IMR-90 (cell line): ENCODE measurements around the gene KIFAP3. TPM values are rescaled to one million over a fixed set of nuclear protein-coding genes. Genes with fewer than 3 reads are reported as not detected.

Experiments
- ATAC-seq: fragments of 200-7000 bp; cut with Tn5 transposase; 2 replicates; pipeline ENCODE4 v1.9.1; 2020; ENCODE audit warnings: low read depth, mild to moderate bottlenecking, moderate library complexity
- BruUV-seq: library from RNA; stranded (reverse); fragments of 400-500 nt; replicated peaks from 2 replicates; lab custom pipeline; 2021; lab: Mats Ljungman, UMichigan
- CTCF ChIA-PET: fragments of 300-600 bp; formaldehyde crosslinking; extraction: SDS; loops from one replicate; lab custom pipeline; 2021; ENCODE audit warnings: antibody characterized with exemption; lab: Yijun Ruan, JAX
- POLR2A ChIA-PET: fragments of 300-600 bp; sonication (Branson Sonifier 250); formaldehyde crosslinking; loops from one replicate; lab custom pipeline; 2022; ENCODE audit warnings: antibody characterized with exemption; ENCODE audit not compliant: unreplicated experiment; lab: Charles Lee
- DNase-seq: peaks from one replicate; pipeline ENCODE4 v3.0.0; 2013
- H2AFZ ChIP-seq: replicated peaks from 2 replicates; pipeline ENCODE3; 2013; ENCODE audit warnings: low read length, mild to moderate bottlenecking; ENCODE audit not compliant: poor library complexity
- H2AK5ac ChIP-seq: 2 replicates; pipeline ENCODE4 v1.6.1; 2013; ENCODE audit warnings: low read depth, low read length, inconsistent platforms
- H2AK9ac ChIP-seq: replicated peaks from 2 replicates; pipeline ENCODE3; 2013; ENCODE audit warnings: mild to moderate bottlenecking, low read depth, low read length, moderate library complexity; ENCODE audit not compliant: poor library complexity
- H2BK120ac ChIP-seq: 2 replicates; pipeline ENCODE4 v1.6.1; 2013; ENCODE audit warnings: low read depth, low read length, inconsistent platforms
- H2BK15ac ChIP-seq: 3 replicates; pipeline ENCODE4 v1.6.1; 2013; ENCODE audit warnings: low read depth, low read length, inconsistent platforms
- H2BK20ac ChIP-seq: 2 replicates; pipeline ENCODE4 v1.6.1; 2013; ENCODE audit warnings: low read depth, mild to moderate bottlenecking, inconsistent platforms, low read length, moderate library complexity
- H2BK5ac ChIP-seq: 2 replicates; pipeline ENCODE4 v1.6.1; 2013; ENCODE audit warnings: mild to moderate bottlenecking, low read depth, low read length, inconsistent platforms; ENCODE audit not compliant: poor library complexity, severe bottlenecking
- H3K14ac ChIP-seq: replicated peaks from 2 replicates; pipeline ENCODE4 v1.6.1; 2013; ENCODE audit warnings: low read depth, low read length, inconsistent platforms
- H3K18ac ChIP-seq: 2 replicates; pipeline ENCODE4 v1.6.1; 2013; ENCODE audit warnings: low read depth, low read length, control low read depth
- H3K23ac ChIP-seq: 2 replicates; pipeline ENCODE4 v1.6.1; 2013; ENCODE audit warnings: low read depth, low read length, inconsistent platforms
- H3K27ac ChIP-seq: 2 replicates; pipeline ENCODE4 v1.5.1; 2013; ENCODE audit warnings: mild to moderate bottlenecking, control low read depth, low read length; ENCODE audit not compliant: insufficient read depth
- H3K27me3 ChIP-seq: 2 replicates; pipeline ENCODE4 v1.6.1; 2013; ENCODE audit warnings: low read length; ENCODE audit not compliant: control insufficient read depth, insufficient read depth
- H3K36me3 ChIP-seq: 2 replicates; pipeline ENCODE4 v1.6.1; 2013; ENCODE audit warnings: low read length, mixed read lengths; ENCODE audit not compliant: control insufficient read depth, insufficient read depth
- H3K4ac ChIP-seq: 2 replicates; pipeline ENCODE4 v1.6.1; 2013; ENCODE audit warnings: low read depth, low read length, inconsistent platforms
- H3K4me1 ChIP-seq: 2 replicates; pipeline ENCODE4 v1.6.1; 2013; ENCODE audit warnings: low read length, mixed read lengths; ENCODE audit not compliant: control insufficient read depth, insufficient read depth
- H3K4me2 ChIP-seq: 2 replicates; pipeline ENCODE4 v1.6.1; 2013; ENCODE audit warnings: low read depth, mild to moderate bottlenecking, control low read depth, low read length, moderate library complexity
- H3K4me3 ChIP-seq: 2 replicates; pipeline ENCODE4 v1.5.1; 2013; ENCODE audit warnings: low read depth, mild to moderate bottlenecking, control low read depth, low read length, moderate library complexity; ENCODE audit not compliant: insufficient read depth
- H3K56ac ChIP-seq: 2 replicates; pipeline ENCODE4 v1.6.1; 2013; ENCODE audit warnings: low read length, inconsistent platforms; ENCODE audit not compliant: insufficient read depth; ENCODE audit errors: extremely low read depth
- H3K79me1 ChIP-seq, 2 experiments: 2 replicates each; pipeline ENCODE4 v1.6.1; 2013; ENCODE audit warnings: low read length in 2 of 2, inconsistent platforms in 1 of 2, low read depth in 1 of 2
- H3K9ac ChIP-seq: 2 replicates; pipeline ENCODE4 v1.6.1; 2013; ENCODE audit warnings: low read depth, low read length, control low read depth
- H3K9me1 ChIP-seq: 2 replicates; pipeline ENCODE4 v1.6.1; 2013; ENCODE audit warnings: low read length, inconsistent platforms; ENCODE audit not compliant: insufficient read depth
- H3K9me3 ChIP-seq: 2 replicates; pipeline ENCODE4 v1.6.1; 2013; ENCODE audit warnings: low read length; ENCODE audit not compliant: control insufficient read depth, insufficient read depth
- H4K20me1 ChIP-seq: 2 replicates; pipeline ENCODE4 v1.6.1; 2013; ENCODE audit warnings: low read length, inconsistent platforms; ENCODE audit not compliant: insufficient read depth
- H4K5ac ChIP-seq: 2 replicates; pipeline ENCODE4 v1.6.1; 2013; ENCODE audit warnings: mild to moderate bottlenecking, low read depth, low read length, control low read depth
- H4K8ac ChIP-seq, 2 experiments: 2 replicates each; pipeline ENCODE4 v1.6.1; 2013; ENCODE audit warnings: low read depth in 2 of 2, low read length in 2 of 2, control low read depth in 1 of 2, inconsistent platforms in 1 of 2
- H4K91ac ChIP-seq: 2 replicates; pipeline ENCODE4 v1.6.1; 2013; ENCODE audit warnings: low read depth, low read length, inconsistent platforms; ENCODE audit not compliant: insufficient read depth
- BHLHE40 ChIP-seq: fragments of 150-350 bp; IDR thresholded peaks from 2 replicates; pipeline ENCODE4 v1.6.1; 2016; ENCODE audit warnings: mild to moderate bottlenecking, low read depth, low read length
- CEBPB ChIP-seq: IDR thresholded peaks from 2 replicates; pipeline ENCODE4 v1.6.1; 2012; ENCODE audit warnings: low read depth, low read length, improper control_type of control experiment
- CHD1 ChIP-seq: IDR thresholded peaks from 2 replicates; pipeline ENCODE4 v1.6.1; 2012; ENCODE audit warnings: low read depth, low read length, improper control_type of control experiment
- CTCF ChIP-seq: conservative IDR thresholded peaks from 2 replicates; pipeline ENCODE4 v1.5.1; 2012; ENCODE audit warnings: mild to moderate bottlenecking, low read depth, low read length, improper control_type of control experiment
- ELK1 ChIP-seq: fragments of 150-350 bp; IDR thresholded peaks from 2 replicates; pipeline ENCODE4 v1.6.1; 2016; ENCODE audit warnings: low read depth, mild to moderate bottlenecking, low read length, moderate library complexity, borderline replicate concordance
- FOS ChIP-seq: fragments of 150-350 bp; IDR thresholded peaks from 2 replicates; pipeline ENCODE4 v1.6.1; 2016; ENCODE audit warnings: low read depth, low read length
- MAFK ChIP-seq: IDR thresholded peaks from 2 replicates; pipeline ENCODE4 v1.6.1; 2012; ENCODE audit warnings: low read depth, low read length, improper control_type of control experiment
- MAZ ChIP-seq: IDR thresholded peaks from 2 replicates; pipeline ENCODE4 v1.6.1; 2012; ENCODE audit warnings: low read depth, mild to moderate bottlenecking, low read length, improper control_type of control experiment, moderate library complexity, borderline replicate concordance
- MXI1 ChIP-seq: IDR thresholded peaks from 2 replicates; pipeline ENCODE4 v1.6.1; 2012; ENCODE audit warnings: low read depth, mild to moderate bottlenecking, low read length, moderate library complexity, borderline replicate concordance
- NFE2L2 ChIP-seq: fragments of 150-350 bp; IDR thresholded peaks from 2 replicates; pipeline ENCODE4 v1.6.1; 2016; ENCODE audit warnings: low read depth, mild to moderate bottlenecking, low read length
- POLR2A ChIP-seq: IDR thresholded peaks from 2 replicates; pipeline ENCODE4 v1.6.1; 2012; ENCODE audit warnings: mild to moderate bottlenecking, low read depth, low read length
- RAD21 ChIP-seq: IDR thresholded peaks from 2 replicates; pipeline ENCODE4 v1.6.1; 2012; ENCODE audit warnings: low read length, improper control_type of control experiment
- RCOR1 ChIP-seq: IDR thresholded peaks from 2 replicates; pipeline ENCODE4 v1.6.1; 2012; ENCODE audit warnings: mild to moderate bottlenecking, low read length, improper control_type of control experiment; ENCODE audit not compliant: insufficient replicate concordance
- RFX5 ChIP-seq: IDR thresholded peaks from 2 replicates; pipeline ENCODE4 v1.8.0; 2012; ENCODE audit warnings: low read depth, mild to moderate bottlenecking, low read length, moderate library complexity
- USF2 ChIP-seq: fragments of 150-350 bp; IDR thresholded peaks from 2 replicates; pipeline ENCODE4 v1.6.1; 2017; ENCODE audit warnings: mild to moderate bottlenecking, antibody characterized with exemption, low read length, low read depth
- WGBS, 2 experiments: methylation state at CpG; one replicate each; pipeline versions ENCODE4 v1.1.5 to v1.1.7; 2013; ENCODE audit warnings: missing lambda C conversion rate in 2 of 2; ENCODE audit not compliant: insufficient read length in 1 of 2; ENCODE audit errors: extremely low coverage in 2 of 2; 5-methylcytosine and 5-hydroxymethylcytosine counted together
- dilution Hi-C: fragments of 300-500 bp; cut with HindIII; formaldehyde crosslinking; loops from one replicate; pipeline ENCODE4 v1.14.3; 2018; ENCODE audit warnings: low sequenced_read_pairs; ENCODE audit not compliant: unreplicated experiment
- in situ Hi-C: fragments of 300-500 bp; cut with MboI; formaldehyde crosslinking; loops from 3 replicates; pipeline ENCODE4 v1.14.3; 2019; ENCODE audit warnings: low sequenced_read_pairs, inconsistent platforms, mixed read lengths
- intact Hi-C: fragments of 100-400 bp; cut with micrococcal nuclease; formaldehyde crosslinking; loops from 2 replicates; pipeline ENCODE4 v1.10.0; 2022
- polyA plus RNA-seq, 3 experiments: library from polyadenylated mRNA; depleted of rRNA; stranded (reverse); fragments of >200 nt; gene quantifications; 2 replicates each; pipeline ENCODE4 v1.2.3, GENCODE V29; 2012; ENCODE audit warnings: low replicate concordance in 1 of 3
- total RNA-seq: library from RNA; depleted of rRNA; stranded (reverse); fragments of >200 nt; gene quantifications from 2 replicates; pipeline ENCODE4 v1.2.3, GENCODE V29; 2012

Gene KIFAP3
- total and polyA plus RNA-seq, 2 of the 4 experiments (the other 2 are of a cell fraction), result 10.5 to 10.9 TPM

- H3K4me1 ChIP-seq, result no peaks in the 10 kb centered on the region
- POLR2A ChIA-PET, result no interaction called here
Measured at GRCh38 chr1:170077926-170078325, 3.4 kb upstream of the KIFAP3 start.

More at GRCh38 chr1:170077926-170078325, 3.4 kb upstream of the KIFAP3 start:
- Histone ChIP-seq H2BK120ac (no peak overlapping the region), H3K27ac (no peak overlapping the region), H3K23ac (no peak overlapping the region), H4K91ac (no peak overlapping the region), H3K56ac (no peak overlapping the region), H4K20me1 (no peaks in the 10 kb centered on the region), H3K4ac (no peak overlapping the region), H3K18ac (no peak overlapping the region), H3K9ac (no peak overlapping the region), H2BK20ac (no peak overlapping the region), H4K5ac (no peak overlapping the region), H2AK5ac (no peak overlapping the region), H2AFZ (no peak overlapping the region), H3K9me1 (no peaks in the 10 kb centered on the region), H4K8ac (no peak overlapping the region), H3K9me3 (peaks cover 2% of the 10 kb centered on the region; the same call in 1 of the 2 replicates), H2BK15ac (no peak overlapping the region), H3K79me1 (peaks cover 0 to 11% of the 10 kb centered on the region in 2 experiments; a peak in 2 of 4 replicates), H3K36me3 (no peaks in the 10 kb centered on the region), H2AK9ac (no peak overlapping the region), H3K27me3 (no peaks in the 10 kb centered on the region), H3K4me3 (no peak overlapping the region), H3K14ac (no peak overlapping the region), H2BK5ac (no peak overlapping the region), H3K4me2 (no peak overlapping the region)
- WGBS, 2 experiments, result no CpG with 5 or more reads among the region's 1 CpG
- BruUV-seq, result no TSS peak
- in situ Hi-C loops, result no loop called here
- DNase-seq, result no peak
- intact Hi-C loops, result no loop called here
- CTCF ChIA-PET, result no interaction called here
- dilution Hi-C loops, result no loop called here
- TF ChIP-seq RCOR1, result no peak
- no peak for TF ChIP-seq CHD1
- TF ChIP-seq MXI1, result no peak
- TF ChIP-seq MAZ, result no peak
- TF ChIP-seq POLR2A, result no peak
- no peak for TF ChIP-seq BHLHE40
- TF ChIP-seq CEBPB, result no peak
- TF ChIP-seq CTCF, result no peak
- no peak for TF ChIP-seq FOS
- TF ChIP-seq NFE2L2, result no peak
- no peak for TF ChIP-seq MAFK
- TF ChIP-seq RAD21, result no peak
- no peak for TF ChIP-seq USF2
- no peak for TF ChIP-seq ELK1
- TF ChIP-seq RFX5, result no peak
- no peak for ATAC-seq
